GM13977 (cell line): ENCODE data around the gene CHMP5.
"Not testable (repeated sequence)": the region's sequence is repeated elsewhere in the genome, so short reads cannot be mapped to it uniquely, and the experiment has no call there.

Experiments
- DNase-seq: peaks from one replicate; pipeline ENCODE4 v3.0.0; 2012; ENCODE audit warnings: low spot score
- in situ Hi-C: fragments of 300-500 bp; cut with MboI; formaldehyde crosslinking; loops from one replicate; pipeline ENCODE4 v1.12.0; 2022; ENCODE audit warnings: low sequenced_read_pairs, low pct_unique_long_range_greater_than_20kb, mixed read lengths, inconsistent platforms; ENCODE audit not compliant: unreplicated experiment
- TF ChIP-seq, protein P1 (sequence below): IDR thresholded peaks from 2 replicates; pipeline ENCODE4 v1.5.1; 2012; ENCODE audit warnings: mild to moderate bottlenecking, control low read depth; ENCODE audit not compliant: insufficient read depth; ENCODE audit errors: extremely low read depth, missing control alignments

CHMP5 gene

DNA sequence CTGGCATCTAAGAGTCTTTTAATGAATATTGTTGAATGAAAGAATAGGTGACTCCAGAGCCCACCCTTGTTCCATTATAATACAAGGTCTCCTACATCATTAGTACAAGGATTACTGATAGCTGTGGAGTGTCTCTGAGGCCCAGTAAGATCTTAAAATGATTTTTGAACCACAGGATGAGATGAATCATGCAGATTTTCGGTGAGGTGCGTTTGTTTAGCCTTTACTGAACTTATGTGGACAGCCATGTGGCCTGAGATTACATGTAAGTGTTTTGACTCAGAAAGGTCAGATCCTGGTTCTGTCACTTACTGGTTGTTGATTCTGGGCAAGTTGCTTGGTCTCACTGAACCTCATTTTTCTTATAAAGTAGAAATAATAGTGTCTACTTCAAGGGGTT is 47.1 kb downstream of the CHMP5 start:
- TF ChIP-seq, protein P1, sequence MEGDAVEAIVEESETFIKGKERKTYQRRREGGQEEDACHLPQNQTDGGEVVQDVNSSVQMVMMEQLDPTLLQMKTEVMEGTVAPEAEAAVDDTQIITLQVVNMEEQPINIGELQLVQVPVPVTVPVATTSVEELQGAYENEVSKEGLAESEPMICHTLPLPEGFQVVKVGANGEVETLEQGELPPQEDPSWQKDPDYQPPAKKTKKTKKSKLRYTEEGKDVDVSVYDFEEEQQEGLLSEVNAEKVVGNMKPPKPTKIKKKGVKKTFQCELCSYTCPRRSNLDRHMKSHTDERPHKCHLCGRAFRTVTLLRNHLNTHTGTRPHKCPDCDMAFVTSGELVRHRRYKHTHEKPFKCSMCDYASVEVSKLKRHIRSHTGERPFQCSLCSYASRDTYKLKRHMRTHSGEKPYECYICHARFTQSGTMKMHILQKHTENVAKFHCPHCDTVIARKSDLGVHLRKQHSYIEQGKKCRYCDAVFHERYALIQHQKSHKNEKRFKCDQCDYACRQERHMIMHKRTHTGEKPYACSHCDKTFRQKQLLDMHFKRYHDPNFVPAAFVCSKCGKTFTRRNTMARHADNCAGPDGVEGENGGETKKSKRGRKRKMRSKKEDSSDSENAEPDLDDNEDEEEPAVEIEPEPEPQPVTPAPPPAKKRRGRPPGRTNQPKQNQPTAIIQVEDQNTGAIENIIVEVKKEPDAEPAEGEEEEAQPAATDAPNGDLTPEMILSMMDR = no peak
- DNase-seq = no peak

DNA sequence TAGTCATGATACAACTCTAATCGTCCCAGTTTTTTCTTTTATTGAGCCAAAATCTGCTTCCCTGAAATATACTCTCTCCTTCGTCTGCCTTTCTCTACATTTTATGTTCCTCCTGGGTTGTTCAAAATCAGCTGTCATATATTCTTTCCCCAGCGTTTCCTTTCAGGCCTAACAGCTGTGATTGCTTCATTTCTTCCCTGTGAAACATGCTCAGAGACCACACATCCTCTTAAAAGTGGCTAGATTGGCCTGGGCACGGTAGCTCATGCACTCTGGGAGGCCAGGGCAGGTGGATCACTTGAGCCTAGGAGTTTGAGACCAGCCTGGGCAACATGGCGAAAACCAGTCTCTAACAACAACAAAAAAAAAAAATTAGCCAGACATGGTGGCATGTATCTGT is 50.5 kb downstream of the CHMP5 start:
- DNase-seq = no peak
- in situ Hi-C loops = no loop called here
- TF ChIP-seq, protein P1 = no peak

More for the DNA sequence above, 47.1 kb downstream of the CHMP5 start:
- in situ Hi-C loops = no loop called here

DNA sequence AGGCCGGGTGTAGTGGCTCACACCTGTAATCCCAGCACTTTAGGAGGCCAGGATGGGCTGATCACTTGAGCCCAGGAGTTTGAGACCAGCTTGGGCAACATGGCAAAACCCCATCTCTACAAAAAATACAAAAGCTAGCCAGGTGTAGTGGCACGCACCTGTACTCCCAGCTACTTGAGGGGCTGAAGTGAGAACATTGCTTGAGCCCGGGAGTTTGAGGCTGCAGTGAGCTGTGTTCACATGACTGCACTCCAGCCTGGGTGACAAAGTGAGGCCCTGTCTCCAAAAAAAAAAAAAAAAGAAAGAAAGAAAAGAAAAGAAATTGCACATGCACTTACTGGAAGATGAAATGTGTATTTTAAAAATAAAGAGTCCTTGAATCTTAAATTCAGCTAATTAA is 52.3 kb downstream of the CHMP5 start:
- in situ Hi-C loops, DNase-seq: not testable (repeated sequence)

DNA sequence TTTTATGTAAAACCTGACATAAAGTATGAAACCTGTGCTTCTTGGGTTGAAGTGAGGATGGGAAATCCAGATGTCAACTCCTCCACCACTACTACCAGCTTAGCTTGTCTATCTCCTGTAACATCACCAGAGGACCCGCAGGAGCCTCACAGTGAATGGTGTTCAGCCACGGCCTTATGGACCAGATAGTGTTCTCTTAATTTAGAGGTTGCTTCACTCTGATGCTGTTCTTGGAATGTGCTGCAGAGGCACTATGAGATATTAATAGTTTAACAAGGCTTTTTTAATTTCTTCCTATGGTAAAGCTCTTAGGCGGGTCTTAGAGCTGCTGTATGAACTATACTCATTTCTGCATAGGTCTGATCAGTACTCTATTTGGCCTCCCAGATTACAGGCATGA is 53.4 kb downstream of the CHMP5 start:
- TF ChIP-seq, protein P1 = no peak
- no peak for DNase-seq
- in situ Hi-C loops = no loop called here

DNA sequence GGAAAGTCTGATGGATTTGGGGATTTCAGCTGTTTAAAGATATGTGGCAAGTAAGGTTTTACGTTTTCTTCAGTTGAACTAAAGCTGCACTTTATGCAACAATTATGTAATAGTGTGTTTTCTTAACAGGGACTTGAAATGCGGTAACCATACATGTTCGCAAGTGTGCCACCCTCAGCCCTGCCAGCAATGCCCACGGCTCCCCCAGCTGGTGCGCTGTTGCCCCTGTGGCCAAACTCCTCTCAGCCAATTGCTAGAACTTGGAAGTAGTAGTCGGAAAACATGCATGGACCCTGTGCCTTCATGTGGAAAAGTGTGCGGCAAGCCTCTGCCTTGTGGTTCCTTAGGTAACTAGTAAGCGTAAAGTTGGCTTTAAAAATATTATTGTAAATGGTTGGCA is 53.9 kb downstream of the CHMP5 start:
- in situ Hi-C loops = no loop called here
- TF ChIP-seq, protein P1 = no peak
- no peak for DNase-seq

DNA sequence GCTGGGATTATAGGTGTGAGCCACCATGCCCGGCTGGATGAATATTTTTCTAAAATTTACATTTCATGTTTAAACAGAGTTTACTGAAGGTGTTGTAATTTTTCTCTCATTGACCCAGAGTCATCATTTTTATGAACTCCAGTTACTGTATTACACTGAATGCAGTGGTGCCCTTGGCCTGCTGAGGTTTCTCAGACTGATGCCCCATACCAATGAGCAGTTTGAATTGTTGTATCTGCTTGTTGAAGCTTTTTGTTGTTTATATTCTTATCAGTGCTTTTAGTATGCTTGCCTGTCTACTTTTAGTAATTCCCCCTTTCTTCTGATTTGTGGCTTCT is 55.4 kb downstream of the CHMP5 start:
- in situ Hi-C loops = no loop called here
- no peak for DNase-seq
- TF ChIP-seq, protein P1 = no peak

DNA sequence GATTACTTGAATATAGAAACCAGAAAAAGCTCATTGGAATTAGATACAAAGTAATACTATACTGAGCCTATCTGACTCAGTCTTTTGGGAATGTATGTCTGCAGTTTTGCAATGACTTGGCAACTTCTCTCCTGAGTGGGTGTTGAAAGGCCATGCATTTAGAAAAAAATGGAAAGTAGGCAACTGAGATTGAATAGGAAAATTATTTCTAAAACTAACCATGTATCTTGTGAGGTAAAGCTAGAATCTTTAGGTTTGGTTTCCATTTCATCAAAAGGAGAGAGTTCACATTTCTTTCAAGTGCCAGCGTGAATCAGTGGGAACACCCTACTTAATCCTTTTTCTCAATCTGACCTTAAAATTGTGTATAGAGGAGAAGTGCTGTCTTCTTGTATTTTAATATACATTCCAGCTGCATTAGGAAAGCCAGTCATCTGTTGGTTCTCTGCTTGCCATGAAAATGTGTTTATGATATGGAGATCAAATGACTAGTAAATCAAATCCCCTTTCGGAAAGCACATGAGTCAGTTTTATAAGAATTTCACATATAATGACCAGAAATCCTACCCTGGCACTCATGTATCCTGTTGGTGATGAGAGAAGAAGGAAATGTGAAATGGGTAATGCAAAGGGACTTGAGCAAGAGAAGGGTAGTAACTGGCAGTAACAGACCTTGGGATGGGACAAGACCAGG is 55.9 kb downstream of the CHMP5 start:
- in situ Hi-C loops = no loop called here
- TF ChIP-seq, protein P1 = no peak
- no peak for DNase-seq
